ENCODE results near the gene SHCBP1L.

Gene SHCBP1L

DNA sequence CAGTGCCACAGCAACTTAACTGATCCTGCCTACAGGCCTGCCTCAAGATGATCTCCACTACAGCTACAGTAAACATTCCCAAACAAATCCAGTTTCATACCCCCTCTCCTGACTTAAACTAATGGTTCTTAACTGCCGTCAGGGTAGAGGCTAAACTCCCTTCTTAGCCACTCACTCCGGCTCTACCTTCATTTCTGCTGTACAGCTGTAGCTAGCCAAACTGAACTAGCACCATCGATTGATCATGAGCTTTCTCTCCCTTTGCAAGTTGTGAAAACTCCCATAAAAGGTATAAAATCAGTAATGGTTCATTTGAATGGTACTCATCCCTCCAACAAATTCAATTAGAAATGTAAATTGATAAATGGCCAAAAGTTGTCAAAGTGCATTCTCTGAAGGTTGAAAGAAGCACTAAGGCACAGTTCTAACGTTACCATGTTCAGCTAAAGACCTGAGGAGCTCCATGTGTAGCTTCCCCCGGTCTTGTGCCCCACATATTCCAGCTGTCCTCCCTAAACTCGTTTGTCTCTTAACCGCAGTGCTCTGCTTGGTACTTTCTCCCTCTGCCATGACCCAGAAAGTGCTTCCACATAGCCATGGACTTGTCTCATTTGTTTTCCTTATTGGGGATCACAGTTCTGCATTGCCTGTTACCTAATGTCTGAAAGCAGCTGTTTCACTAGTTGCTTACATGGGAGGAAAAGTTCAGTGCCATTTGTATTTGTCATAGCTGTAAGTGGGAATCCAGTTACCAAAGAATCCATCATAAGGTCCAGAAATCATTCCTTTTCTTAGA, 64.0 kb downstream of the SHCBP1L start:
- DNase-seq = no peak

DNA sequence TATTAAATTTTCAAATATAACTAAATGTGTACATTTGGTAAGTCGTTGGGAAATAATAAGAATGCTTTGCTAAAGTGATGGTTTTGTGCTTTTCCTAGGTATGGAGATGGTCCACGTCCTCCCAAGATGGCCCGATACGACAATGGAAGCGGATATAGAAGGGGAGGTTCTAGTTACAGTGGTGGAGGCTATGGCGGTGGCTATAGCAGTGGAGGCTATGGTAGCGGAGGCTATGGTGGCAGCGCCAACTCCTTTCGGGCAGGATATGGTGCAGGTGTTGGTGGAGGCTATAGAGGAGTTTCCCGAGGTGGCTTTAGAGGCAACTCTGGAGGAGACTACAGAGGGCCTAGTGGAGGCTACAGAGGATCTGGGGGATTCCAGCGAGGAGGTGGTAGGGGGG, 66.0 kb downstream of the SHCBP1L start:
- no peak for DNase-seq

GRCh38 chr1:182885591-182885990, 67.4 kb downstream of the SHCBP1L start:
- DNase-seq = no peak

GRCh38 chr1:182884872-182885271, 68.1 kb downstream of the SHCBP1L start:
- DNase-seq = no peak

GRCh38 chr1:182877842-182878241, 75.1 kb downstream of the SHCBP1L start:
- no peak for DNase-seq

- DNase-seq = no peak
Observed at GRCh38 chr1:182877331-182877730, 75.6 kb downstream of the SHCBP1L start.

- DNase-seq = no peak
Observed at GRCh38 chr1:182875889-182876288, 77.1 kb downstream of the SHCBP1L start.

DNA sequence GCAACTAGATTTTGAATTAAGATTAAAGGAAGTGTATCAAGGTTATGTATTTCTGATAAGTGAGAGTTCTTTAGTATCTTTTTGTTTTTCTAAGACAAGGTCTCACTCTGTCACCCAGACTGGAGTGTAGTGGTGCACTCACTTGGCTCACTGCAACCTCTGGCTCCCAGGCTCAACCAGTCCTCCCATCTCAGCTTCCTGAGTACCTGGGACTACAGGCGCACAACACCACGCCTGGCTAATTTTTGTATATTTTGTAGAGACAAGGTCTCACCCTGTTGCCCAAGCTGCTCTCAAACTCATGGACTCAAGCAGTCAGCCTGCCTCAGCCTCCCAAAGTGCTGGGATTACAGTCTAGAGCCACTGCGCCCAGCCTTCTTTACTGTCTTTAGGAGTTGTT, 80.1 kb downstream of the SHCBP1L start:
- no peak for DNase-seq

DNA sequence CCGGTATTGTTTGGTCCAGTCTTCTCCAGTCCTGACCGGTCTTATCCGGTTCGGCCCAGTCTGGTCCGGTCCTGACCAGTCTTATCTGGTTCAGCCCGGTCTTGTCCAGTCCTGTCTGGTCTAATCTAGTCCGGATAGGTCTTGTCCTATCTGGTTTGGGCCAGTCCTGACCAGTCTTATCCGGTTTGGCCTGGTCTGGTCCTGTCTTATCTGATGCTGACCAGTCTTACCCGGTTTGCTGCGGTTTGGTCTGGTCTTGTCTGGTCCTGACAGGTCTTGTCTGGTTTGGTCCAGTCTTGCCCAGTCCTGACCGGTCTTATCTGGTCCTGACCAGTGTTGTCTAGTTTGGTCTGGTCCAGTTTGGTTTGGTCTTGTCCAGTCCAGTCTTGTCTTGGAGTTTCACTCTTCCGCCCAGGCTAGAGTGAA, 83.7 kb downstream of the SHCBP1L start:
- DNase-seq = no peak

GRCh38 chr1:182867861-182868260, 85.1 kb downstream of the SHCBP1L start:
- no peak for DNase-seq

GRCh38 chr1:182863940-182864339, 89.0 kb downstream of the SHCBP1L start:
- no peak for DNase-seq

DNA sequence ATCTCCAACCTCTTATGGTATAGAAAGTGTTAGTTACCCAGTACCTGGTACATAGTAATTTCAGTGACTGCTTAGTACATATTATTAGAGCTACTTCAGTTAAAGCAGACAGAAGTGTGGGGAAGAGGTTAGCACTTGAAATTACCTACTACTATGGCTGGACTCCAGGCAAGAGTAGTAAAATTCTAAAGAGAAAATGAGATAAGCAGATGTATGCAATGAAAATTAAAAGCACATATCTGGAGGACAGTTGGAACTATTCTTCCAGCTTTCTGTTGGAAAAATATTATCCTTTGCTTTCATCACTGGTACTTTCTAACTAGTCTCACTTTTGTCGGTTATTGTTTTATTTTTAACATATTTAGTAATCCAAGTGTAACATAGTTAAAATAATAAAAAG, 90.1 kb downstream of the SHCBP1L start:
- no peak for DNase-seq

DNA sequence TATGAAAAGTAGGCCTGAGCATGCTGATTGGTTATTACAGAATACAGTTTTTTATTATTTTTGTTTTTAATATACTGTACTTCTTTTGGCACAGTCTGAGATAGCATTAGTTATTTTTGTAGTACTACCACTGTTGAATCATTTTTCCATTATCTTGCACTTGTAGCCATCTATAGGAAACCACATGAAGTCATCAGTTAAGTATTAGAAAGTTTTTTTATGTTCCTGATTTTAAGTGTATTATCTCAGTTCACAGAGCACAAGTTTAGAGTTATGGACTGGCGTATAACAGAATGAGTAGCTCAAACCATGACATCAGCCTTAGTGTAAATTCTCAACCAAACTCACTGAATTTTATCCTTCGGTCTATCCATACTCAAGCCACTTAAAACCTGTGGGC, 91.0 kb downstream of the SHCBP1L start:
- no peak for DNase-seq

GRCh38 chr1:182860658-182861057, 92.3 kb downstream of the SHCBP1L start:
- no peak for DNase-seq

DNA sequence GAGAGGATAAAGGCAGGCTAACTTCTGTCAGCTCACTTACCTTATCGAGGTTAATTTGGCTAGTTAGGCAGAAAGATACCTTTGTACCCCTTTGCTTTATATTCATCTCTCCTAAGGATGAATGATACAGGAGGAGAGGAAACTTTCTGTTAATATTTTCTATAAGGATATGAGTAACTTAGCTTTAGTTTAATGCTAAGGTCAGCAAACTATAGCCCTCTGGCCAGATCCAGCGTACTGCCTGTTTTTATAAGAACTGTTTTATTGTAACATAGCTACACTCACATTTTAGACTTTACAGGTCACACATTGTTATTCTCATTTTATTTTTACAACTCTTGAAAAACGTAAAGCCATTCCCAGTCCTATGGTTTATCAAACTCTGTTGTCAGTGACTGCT, 95.8 kb downstream of the SHCBP1L start:
- DNase-seq = no peak

- no peak for DNase-seq
Observed at GRCh38 chr1:182855911-182856310, 97.1 kb downstream of the SHCBP1L start.

DNA sequence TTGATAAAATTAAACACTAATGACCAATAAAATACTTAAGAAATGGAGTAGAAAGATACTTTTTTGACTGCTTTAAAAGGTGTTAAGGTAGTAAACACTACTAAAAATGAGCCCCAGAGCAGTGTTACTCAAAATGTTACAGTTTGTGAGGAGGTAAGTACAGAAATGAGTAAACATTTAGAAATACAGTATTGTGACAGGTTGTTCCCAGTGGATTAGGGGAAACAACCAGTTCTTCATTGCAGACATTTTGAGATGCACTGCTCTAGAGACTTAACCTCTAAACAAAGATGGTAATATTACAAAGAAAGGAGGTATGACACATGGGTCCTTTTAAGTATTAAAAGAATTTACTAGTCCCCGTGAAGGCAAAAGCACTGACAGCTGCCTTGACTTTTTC, 101.1 kb downstream of the SHCBP1L start:
- DNase-seq = no peak

- DNase-seq = no peak
Observed at GRCh38 chr1:182850319-182850718, 102.6 kb downstream of the SHCBP1L start.

Measured in right hindlimb (tissue), 1 donor.